GM12864 (cell line): ENCODE measurements around the gene APOBEC4.

ENCODE experiments used
- DNase-seq: peaks from one replicate; pipeline ENCODE4 v3.0.0-alpha.2; 2011; ENCODE audit warnings: low read depth
- H3K4me3 ChIP-seq: 2 replicates; pipeline ENCODE4 v1.5.1; 2011; ENCODE audit warnings: mild to moderate bottlenecking, low read depth, low read length, control low read depth
- CTCF ChIP-seq: IDR thresholded peaks from 2 replicates; pipeline ENCODE4 v1.5.1; 2011; ENCODE audit warnings: low read depth, mild to moderate bottlenecking, moderate library complexity, low read length, control low read depth, inconsistent platforms; ENCODE audit errors: missing control alignments

APOBEC4 gene

GRCh38 chr1:183596500-183596899 lies 56.6 kb downstream of the APOBEC4 start:
- no peak overlapping the region for H3K4me3 ChIP-seq
- no peak for TF ChIP-seq CTCF
- DNase-seq = no peak
